ENCODE measurements around the gene ANLN.

ANLN gene

DNA sequence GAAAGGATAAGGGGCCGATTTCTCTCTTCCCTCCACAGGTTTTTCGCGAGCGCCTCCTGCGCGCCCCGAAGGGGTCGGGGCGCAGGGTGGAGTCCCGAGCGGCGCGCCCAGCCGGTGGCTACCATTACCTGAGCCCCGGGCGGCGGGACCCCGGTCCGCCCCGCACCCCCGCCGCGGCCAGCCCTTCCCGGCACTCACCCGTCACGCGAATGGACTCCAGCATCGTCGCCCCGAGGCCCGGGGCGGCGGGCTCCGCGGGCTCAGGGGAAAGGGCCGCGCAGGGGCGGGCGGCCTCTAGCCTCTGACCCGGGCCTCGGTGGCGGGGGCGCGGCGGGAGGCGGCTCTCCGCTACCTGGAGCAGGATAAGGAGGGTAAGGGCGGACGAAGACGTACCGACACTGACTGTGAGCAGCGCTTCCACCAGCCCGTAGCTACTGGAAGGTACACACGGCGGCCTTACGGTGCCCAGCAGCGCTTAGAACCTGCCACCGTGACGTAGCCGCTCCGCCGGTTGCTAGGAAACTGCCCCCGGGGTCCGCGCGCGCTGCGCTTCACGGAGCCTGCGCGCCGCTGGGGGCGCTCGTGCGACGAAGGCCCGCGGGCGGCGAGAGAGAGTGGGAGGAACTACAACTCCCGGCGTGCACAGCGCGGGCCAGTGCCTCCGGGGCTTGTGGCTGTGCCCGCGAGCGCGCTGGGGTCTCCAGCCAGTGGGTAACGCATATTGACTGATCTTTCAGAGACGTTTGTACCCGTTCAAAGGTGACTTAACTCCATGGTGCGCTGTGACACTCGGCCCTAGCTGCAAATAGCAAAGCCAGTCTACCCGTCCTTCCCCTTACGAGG is 22.7 kb upstream of the ANLN start:
- TF ChIP-seq, protein P1, sequence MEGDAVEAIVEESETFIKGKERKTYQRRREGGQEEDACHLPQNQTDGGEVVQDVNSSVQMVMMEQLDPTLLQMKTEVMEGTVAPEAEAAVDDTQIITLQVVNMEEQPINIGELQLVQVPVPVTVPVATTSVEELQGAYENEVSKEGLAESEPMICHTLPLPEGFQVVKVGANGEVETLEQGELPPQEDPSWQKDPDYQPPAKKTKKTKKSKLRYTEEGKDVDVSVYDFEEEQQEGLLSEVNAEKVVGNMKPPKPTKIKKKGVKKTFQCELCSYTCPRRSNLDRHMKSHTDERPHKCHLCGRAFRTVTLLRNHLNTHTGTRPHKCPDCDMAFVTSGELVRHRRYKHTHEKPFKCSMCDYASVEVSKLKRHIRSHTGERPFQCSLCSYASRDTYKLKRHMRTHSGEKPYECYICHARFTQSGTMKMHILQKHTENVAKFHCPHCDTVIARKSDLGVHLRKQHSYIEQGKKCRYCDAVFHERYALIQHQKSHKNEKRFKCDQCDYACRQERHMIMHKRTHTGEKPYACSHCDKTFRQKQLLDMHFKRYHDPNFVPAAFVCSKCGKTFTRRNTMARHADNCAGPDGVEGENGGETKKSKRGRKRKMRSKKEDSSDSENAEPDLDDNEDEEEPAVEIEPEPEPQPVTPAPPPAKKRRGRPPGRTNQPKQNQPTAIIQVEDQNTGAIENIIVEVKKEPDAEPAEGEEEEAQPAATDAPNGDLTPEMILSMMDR (IDR thresholded peaks at IDR 0.05), result peak; percentile 93

DNA sequence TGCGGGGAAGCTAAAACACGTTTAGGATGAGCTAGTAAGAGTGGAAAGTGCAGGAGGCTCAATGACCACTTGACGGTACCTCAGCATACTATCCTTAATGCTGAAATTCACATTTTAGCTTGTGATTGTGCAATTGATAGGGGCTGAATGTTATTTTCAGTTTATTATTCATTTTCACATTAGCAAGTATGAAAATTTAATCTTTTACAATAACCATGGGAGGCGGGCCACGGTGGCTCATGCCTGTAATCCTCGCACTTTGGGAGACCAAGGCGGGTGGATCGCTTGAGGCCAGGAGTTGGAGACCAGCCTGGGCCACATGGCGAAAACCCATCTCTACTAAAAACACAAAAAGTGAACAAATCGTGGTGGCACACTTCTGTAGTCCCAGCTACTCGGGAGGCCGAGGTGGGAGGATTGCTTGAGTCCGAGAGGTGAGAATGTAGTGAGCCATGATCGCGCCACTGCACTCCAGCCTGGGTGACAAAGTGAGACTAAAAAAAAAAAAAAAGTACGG is 22.0 kb upstream of the ANLN start:
- TF ChIP-seq, protein P1 (IDR thresholded peaks at IDR 0.05), result no peak

GRCh38 chr7:36368496-36368895 is 21.2 kb upstream of the ANLN start:
- TF ChIP-seq, protein P1 (IDR thresholded peaks at IDR 0.05), result no peak

DNA sequence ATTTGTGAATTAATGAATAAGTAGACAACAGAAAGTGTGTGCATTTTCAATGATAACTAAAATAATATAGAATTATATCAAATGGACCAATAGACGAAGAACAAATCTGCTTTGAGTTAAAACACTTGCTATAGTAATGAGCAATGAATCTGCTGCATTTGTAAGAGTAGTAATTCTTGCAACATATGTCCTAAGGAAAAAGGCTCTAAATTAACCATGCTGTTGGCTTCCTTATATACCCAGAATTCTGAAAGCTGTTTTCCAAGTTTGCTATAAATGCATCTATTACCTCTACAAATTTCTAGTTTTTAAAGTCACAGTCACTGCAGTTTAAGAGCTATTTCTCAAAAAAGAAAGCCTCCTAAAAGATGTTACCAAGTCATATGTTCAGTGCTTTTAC is 20.5 kb upstream of the ANLN start:
- TF ChIP-seq, protein P1 (IDR thresholded peaks at IDR 0.05), result no peak

DNA sequence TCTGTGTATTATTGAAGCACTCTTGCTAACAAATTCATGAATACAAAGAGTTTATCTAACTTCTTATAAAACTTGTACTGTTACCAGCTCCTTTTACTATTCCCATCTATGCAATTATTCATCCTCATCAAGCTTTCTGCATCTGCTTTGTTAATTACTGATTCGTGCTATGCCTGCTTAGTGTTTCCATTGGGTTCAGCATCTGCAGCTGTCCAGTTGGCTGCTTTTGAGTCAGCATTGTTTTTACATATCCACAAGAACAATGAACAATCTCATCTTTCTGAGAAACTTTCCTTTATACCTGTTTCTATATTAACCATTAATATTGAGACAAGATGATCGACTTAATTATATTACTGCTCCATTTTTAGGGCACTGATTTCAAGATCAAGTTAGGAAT is 19.6 kb upstream of the ANLN start:
- TF ChIP-seq, protein P1 (IDR thresholded peaks at IDR 0.05), result no peak

GRCh38 chr7:36372156-36372555 is 17.5 kb upstream of the ANLN start:
- TF ChIP-seq, protein P1 (IDR thresholded peaks at IDR 0.05), result no peak

DNA sequence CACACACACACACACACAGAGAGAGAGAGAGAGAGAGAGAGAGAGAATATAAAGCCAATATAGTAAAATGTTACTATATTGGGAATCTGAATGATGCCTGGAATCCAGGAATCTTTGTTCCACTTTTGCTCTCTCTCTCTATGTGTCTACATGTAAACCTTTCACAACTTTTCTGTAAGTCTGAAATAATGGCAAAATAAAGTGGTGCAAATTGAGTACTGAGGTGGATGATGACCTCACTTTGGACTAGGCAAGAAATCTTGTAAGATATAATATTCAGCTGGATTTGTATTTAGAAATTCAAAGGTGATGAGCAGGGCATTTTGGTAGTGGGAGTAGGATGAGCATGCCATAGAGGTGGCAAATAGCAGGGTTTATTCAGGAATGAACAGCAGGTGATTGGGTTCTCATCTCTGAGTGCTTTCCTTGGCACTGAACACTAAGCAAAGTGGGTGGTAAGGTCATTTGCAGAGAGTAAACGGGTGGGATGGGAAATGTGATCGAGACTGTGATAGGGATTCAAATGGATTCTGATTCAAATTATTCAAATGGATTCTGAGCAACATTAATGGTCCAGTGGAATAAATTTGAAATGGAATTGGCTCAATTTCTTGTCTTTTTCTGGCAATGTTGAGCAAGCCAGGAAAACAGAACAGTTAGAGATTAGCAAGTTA is 9.7 kb upstream of the ANLN start:
- TF ChIP-seq, protein P1 (IDR thresholded peaks at IDR 0.05), result no peak

Measured in LNCAP (cell line).